Myocyte (in vitro differentiated cells): Measurements from ENCODE around the gene TXK. TPM values are rescaled to one million over a fixed set of nuclear protein-coding genes. Genes with fewer than 3 reads are reported as not detected.

ENCODE experiments used
- DNase-seq: peaks from one replicate; pipeline ENCODE4 v3.0.0-alpha.2; 2012; ENCODE audit warnings: low read depth
- total RNA-seq: library from RNA; depleted of rRNA; stranded (reverse); fragments of >200 nt; gene quantifications from 2 replicates; pipeline ENCODE4 v1.2.3, GENCODE V29; 2014

The TXK gene
- total RNA-seq, 1 donor from 2014 or later, result 2.7 TPM

DNA sequence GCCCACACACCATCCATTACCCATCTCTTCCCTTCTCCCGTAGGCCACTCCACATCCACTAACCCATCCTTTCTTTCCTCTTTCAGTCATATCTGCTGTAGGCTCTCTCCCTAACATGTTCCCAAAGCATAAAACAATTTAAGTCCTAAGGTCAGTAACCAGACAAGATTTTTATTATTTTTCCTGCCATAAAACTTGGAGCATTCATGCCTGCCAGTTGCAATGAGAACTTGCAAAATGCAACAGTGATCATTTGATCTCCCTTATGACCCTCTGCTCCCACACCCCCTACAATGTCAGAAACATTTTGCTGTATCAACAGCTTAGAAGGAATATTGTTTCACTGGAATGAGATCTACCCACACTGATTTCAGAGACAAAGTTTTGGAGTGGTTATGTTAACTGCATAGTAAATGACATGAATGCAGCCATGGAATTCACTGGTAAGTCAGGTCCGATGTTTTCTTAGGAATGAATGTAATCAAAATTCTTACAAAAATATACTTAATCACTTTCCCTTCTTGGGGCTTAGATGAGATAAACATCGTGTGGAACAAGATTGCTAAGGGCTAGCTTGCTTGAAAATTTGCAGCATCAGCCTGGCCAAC lies 111.8 kb downstream of the TXK start:
- no peak for DNase-seq

GRCh38 chr4:48021100-48021499 lies 113.0 kb downstream of the TXK start:
- DNase-seq, result no peak

DNA sequence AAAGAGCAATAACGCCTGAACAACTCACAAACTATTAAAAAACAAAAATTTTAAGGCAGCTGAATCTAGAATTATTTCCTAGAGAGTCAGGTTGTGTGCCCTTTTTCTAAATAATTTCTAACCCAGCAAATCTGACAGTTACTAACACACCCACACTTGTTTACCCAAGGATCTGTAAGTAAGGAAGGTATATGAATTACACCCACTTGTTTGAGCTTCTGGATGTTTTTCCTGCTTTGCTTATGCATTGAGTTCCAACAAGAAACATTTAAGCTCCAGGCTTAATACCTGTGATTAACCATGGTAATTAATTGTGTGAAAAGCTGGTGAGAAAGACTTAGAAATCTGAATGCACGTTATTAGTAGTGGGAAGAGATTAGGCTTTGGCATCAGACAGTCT lies 115.9 kb downstream of the TXK start:
- no peak for DNase-seq

- peak; percentile 46 for DNase-seq
Measured at GRCh38 chr4:48017108-48017571, 116.9 kb downstream of the TXK start.

Other genes with a start within 250 kb of the TXK start
- 3.7 TPM in 2 replicates for gene NFXL1, start 219.7 kb downstream of the TXK start, total RNA-seq
- 3.5 TPM in 1 of 2 replicates, not detected in the other for gene CNGA1, start 117.6 kb downstream of the TXK start, total RNA-seq
- gene NIPAL1, start 117.5 kb downstream of the TXK start, total RNA-seq, result 0.27 and 3.1 TPM in 2 replicates
- gene TEC, start 135.6 kb upstream of the TXK start, total RNA-seq, result 2.9 and 3.0 TPM in 2 replicates
- gene SLAIN2, start 207.3 kb upstream of the TXK start, total RNA-seq, result 62.9 and 152 TPM in 2 replicates